SKM-1 (cell line): ENCODE results near the gene SUPT6H.
A peak's percentile ranks its signal among the peaks of the same experiment; 100 is the strongest.

Source experiments
- DNase-seq: peaks from one replicate; lab custom pipeline; 2025; ENCODE audit not compliant: unreplicated experiment; lab: John Stamatoyannopoulos, UW

Gene SUPT6H

GRCh38 chr17:28700278-28700677, 38.3 kb downstream of the SUPT6H start:
- no peak for DNase-seq

GRCh38 chr17:28700830-28701492, 39.0 kb downstream of the SUPT6H start:
- no peak for DNase-seq

GRCh38 chr17:28702026-28702751, 40.2 kb downstream of the SUPT6H start:
- no peak for DNase-seq

GRCh38 chr17:28702752-28703150, 40.7 kb downstream of the SUPT6H start:
- no peak for DNase-seq

- DNase-seq, result no peak
Observed at GRCh38 chr17:28703552-28704218, 41.7 kb downstream of the SUPT6H start.

- DNase-seq, result no peak
Observed at GRCh38 chr17:28704219-28704858, 42.3 kb downstream of the SUPT6H start.

- DNase-seq, result no peak
Observed at GRCh38 chr17:28705074-28705659, 43.2 kb downstream of the SUPT6H start.

GRCh38 chr17:28705728-28706334, 43.8 kb downstream of the SUPT6H start:
- DNase-seq, result no peak

- no peak for DNase-seq
Observed at GRCh38 chr17:28706471-28707338, 44.7 kb downstream of the SUPT6H start.

- no peak for DNase-seq
Observed at GRCh38 chr17:28707339-28707720, 45.3 kb downstream of the SUPT6H start.

- DNase-seq, result peak; percentile 29
Observed at GRCh38 chr17:28710861-28711722, 49.1 kb downstream of the SUPT6H start.

GRCh38 chr17:28711723-28712031, 49.7 kb downstream of the SUPT6H start, which contains the start of gene PROCA1:
TSS of gene PROCA1 (minus strand) at chr17:28711888. CDS start at chr17:28711660, 228 bp downstream.
- no peak for DNase-seq

GRCh38 chr17:28712032-28712704, 50.2 kb downstream of the SUPT6H start:
- no peak for DNase-seq

- DNase-seq, result no peak
Observed at GRCh38 chr17:28712705-28713415, 50.9 kb downstream of the SUPT6H start.

GRCh38 chr17:28714281-28714680, 52.3 kb downstream of the SUPT6H start:
- no peak for DNase-seq

- DNase-seq, result no peak
Observed at GRCh38 chr17:28715217-28715616, 53.2 kb downstream of the SUPT6H start.

- DNase-seq, result no peak
Observed at GRCh38 chr17:28716740-28717577, 55.0 kb downstream of the SUPT6H start.
